Vagina (tissue), 2 donors: ENCODE data around the gene DIP2B. TPM values are rescaled to one million over a fixed set of nuclear protein-coding genes. Genes with fewer than 3 reads are reported as not detected.
"Not testable (repeated sequence)": the region's sequence is repeated elsewhere in the genome, so short reads cannot be mapped to it uniquely, and the experiment has no call there.

Source experiments
- DNase-seq, 2 donors: peaks; one replicate each; pipeline ENCODE4 v3.0.0-alpha.2; 2017; ENCODE audit errors: extremely low spot score in 2 of 2
- H3K27ac ChIP-seq: fragments of 200-600 bp; sonication (generic); one replicate; pipeline ENCODE4 v1.5.1; 2019
- H3K27me3 ChIP-seq: fragments of 200-600 bp; sonication (generic); one replicate; pipeline ENCODE4 v1.5.1; 2019
- H3K36me3 ChIP-seq, 2 donors: fragments of 200-600 bp; sonication (generic); one replicate each; pipeline ENCODE4 v1.5.1; 2017 to 2019
- H3K4me1 ChIP-seq: fragments of 200-600 bp; sonication (generic); one replicate; pipeline ENCODE4 v1.5.1; 2019
- H3K4me3 ChIP-seq, 2 donors: fragments of 200-600 bp; sonication (generic); 1 replicate in 1 of 2; 2 replicates in 1 of 2; pipeline ENCODE4 v1.5.1; 2016 to 2019
- H3K9me3 ChIP-seq: fragments of 200-600 bp; sonication (generic); one replicate; pipeline ENCODE4 v1.5.1; 2019
- POLR2A ChIP-seq, 2 donors: fragments of 450-650 bp; IDR thresholded peaks; one replicate each; pipeline ENCODE4 v1.6.1; 2017; ENCODE audit warnings: antibody characterized with exemption in 2 of 2, mild to moderate bottlenecking in 2 of 2, moderate library complexity in 2 of 2
- POLR2AphosphoS5 ChIP-seq, 2 donors: sonication (generic); formaldehyde crosslinking; IDR thresholded peaks; one replicate each; pipeline ENCODE4 v1.9.0; 2017; ENCODE audit warnings: antibody characterized with exemption in 2 of 2, mild to moderate bottlenecking in 2 of 2, low read depth in 1 of 2; ENCODE audit not compliant: insufficient read depth in 1 of 2
- intact Hi-C: fragments of 100-400 bp; cut with DNase I; formaldehyde crosslinking; loops from one replicate; pipeline ENCODE4 v1.15.1; 2023
- total RNA-seq: library from RNA; depleted of rRNA; stranded (reverse); fragments of >200 nt; gene quantifications from one replicate; pipeline ENCODE4 v1.2.3, GENCODE V29; 2016
- TF ChIP-seq, protein P1 (sequence below), 3 experiments: fragments of 450-650 bp in 2 of 3; fragments of 200-600 bp in 1 of 3; sonication (generic) in 1 of 3; IDR thresholded peaks; one replicate each; pipeline ENCODE4 v1.5.1; 2017 to 2019; ENCODE audit warnings: antibody characterized with exemption in 3 of 3, mild to moderate bottlenecking in 2 of 3, moderate library complexity in 2 of 3

DIP2B gene
- total RNA-seq, 1 donor from 2014 or later = 32.2 TPM

DNA sequence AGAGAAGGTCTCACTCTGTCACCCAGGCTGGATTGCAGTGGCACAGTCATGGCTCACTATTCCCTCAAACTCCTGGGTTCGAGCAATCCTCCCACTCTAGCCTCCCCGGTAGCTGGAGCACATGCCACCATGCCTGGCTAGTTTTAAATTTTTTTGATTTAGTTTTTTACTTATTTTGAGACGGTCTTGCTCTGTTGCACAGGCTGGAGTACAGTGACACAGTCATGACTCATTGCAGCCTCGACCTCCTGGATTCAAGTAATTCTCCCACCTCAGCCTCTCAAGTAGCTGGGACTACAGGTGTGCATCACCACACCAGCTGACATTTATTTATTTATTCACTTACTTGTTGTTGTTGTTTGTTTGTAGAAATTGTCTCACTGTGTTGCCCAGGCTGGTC lies 22.2 kb upstream of the DIP2B start:
- Histone ChIP-seq H3K27me3 (no peaks in the 10 kb centered on the region), H3K4me1 (no peaks in the 10 kb centered on the region), H3K9me3 (no peaks in the 10 kb centered on the region), H3K36me3 (peaks cover 0 to 2% of the 10 kb centered on the region in 2 donors), H3K27ac (no peak overlapping the region), H3K4me3 (no peak overlapping the region)
- DNase-seq = no peak
- intact Hi-C loops = no loop called here
- TF ChIP-seq POLR2A (IDR thresholded peaks at IDR 0.05) = no peak
- TF ChIP-seq, protein P1, sequence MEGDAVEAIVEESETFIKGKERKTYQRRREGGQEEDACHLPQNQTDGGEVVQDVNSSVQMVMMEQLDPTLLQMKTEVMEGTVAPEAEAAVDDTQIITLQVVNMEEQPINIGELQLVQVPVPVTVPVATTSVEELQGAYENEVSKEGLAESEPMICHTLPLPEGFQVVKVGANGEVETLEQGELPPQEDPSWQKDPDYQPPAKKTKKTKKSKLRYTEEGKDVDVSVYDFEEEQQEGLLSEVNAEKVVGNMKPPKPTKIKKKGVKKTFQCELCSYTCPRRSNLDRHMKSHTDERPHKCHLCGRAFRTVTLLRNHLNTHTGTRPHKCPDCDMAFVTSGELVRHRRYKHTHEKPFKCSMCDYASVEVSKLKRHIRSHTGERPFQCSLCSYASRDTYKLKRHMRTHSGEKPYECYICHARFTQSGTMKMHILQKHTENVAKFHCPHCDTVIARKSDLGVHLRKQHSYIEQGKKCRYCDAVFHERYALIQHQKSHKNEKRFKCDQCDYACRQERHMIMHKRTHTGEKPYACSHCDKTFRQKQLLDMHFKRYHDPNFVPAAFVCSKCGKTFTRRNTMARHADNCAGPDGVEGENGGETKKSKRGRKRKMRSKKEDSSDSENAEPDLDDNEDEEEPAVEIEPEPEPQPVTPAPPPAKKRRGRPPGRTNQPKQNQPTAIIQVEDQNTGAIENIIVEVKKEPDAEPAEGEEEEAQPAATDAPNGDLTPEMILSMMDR (IDR thresholded peaks at IDR 0.05) = no peak
- no peak for TF ChIP-seq POLR2AphosphoS5 (IDR thresholded peaks at IDR 0.05; ENCODE audit: insufficient read depth in 1 of 2, low read depth in 1 of 2)

DNA sequence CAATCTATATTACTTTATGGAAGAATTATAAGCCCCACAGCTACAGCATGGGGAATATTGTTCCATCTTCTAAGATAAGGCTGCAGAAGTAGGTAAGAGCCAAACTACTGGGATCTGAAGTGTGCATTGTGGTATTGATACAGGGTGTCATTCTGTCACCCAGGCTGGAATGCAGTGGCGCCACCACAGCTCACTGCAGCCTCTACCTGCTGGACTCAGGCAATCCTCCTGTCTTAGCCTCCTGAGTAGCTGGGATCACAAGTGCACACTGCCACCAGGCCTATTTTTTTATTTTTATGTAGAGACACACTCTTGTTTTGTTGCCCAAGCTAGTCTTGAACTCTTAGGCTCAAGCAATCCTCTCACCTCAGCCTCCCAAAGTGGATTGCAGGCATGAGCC lies 21.3 kb upstream of the DIP2B start:
- intact Hi-C loops = no loop called here
- TF ChIP-seq POLR2A (IDR thresholded peaks at IDR 0.05) (no peak), POLR2AphosphoS5 (IDR thresholded peaks at IDR 0.05; ENCODE audit: insufficient read depth in 1 of 2, low read depth in 1 of 2) (no peak)
- TF ChIP-seq, protein P1 (IDR thresholded peaks at IDR 0.05) = no peak
- H3K27me3 ChIP-seq = no peaks in the 10 kb centered on the region
- no peak overlapping the region for H3K4me3 ChIP-seq
- DNase-seq = no peak
- no peaks in the 10 kb centered on the region for H3K36me3 ChIP-seq
- H3K9me3 ChIP-seq = no peaks in the 10 kb centered on the region
- no peak overlapping the region for H3K27ac ChIP-seq
- H3K4me1 ChIP-seq = no peaks in the 10 kb centered on the region

DNA sequence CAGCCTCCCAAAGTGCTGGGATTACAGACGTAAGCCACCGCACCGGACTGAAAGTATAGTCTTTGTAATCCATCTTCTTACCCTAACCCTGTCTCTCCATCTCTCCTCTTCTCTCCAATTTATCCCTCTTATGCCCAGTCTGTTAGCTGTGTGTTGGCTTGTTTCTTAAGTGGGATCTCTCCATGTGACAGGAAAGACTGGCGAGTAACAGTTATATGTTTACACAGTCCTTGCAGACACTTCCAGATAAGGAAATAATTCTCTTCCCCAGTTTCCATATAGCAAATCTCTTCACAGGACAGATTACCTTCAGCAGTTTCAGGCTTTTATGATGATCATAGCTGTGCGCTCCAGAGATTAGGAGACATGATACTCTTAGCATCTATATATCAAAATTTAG lies 16.0 kb upstream of the DIP2B start:
- Histone ChIP-seq H3K4me1 (no peaks in the 10 kb centered on the region), H3K27me3 (no peaks in the 10 kb centered on the region), H3K36me3 (no peaks in the 10 kb centered on the region), H3K9me3 (no peaks in the 10 kb centered on the region), H3K4me3 (no peak overlapping the region), H3K27ac (no peak overlapping the region)
- intact Hi-C loops = no loop called here
- TF ChIP-seq POLR2AphosphoS5 (IDR thresholded peaks at IDR 0.05; ENCODE audit: insufficient read depth in 1 of 2, low read depth in 1 of 2) = no peak
- TF ChIP-seq POLR2A (IDR thresholded peaks at IDR 0.05) = no peak
- no peak for DNase-seq

DNA sequence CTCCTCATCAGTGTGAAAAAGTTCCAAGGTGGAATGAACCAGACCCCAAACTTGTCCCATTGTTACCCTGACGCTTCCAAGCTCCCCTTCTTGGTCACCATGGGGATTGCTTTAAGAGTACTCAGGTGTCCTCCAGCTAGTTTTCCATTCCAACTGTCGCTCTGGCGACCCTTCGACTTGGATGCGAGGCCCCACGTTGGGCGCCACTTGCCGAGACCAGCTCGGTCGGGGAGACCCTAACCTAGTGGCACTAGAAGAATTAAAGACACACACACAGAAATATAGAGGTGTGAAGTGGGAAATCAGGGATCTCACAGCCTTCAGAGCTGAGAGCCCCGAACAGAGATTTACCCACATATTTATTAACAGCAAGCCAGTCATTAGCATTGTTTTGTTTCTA lies 6.7 kb upstream of the DIP2B start:
- H3K4me3 ChIP-seq, DNase-seq, H3K4me1 ChIP-seq, intact Hi-C loops, H3K27me3 ChIP-seq, H3K27ac ChIP-seq, H3K36me3 ChIP-seq: not testable (repeated sequence)
- H3K9me3 ChIP-seq = peaks cover 23% of the 10 kb centered on the region

DNA sequence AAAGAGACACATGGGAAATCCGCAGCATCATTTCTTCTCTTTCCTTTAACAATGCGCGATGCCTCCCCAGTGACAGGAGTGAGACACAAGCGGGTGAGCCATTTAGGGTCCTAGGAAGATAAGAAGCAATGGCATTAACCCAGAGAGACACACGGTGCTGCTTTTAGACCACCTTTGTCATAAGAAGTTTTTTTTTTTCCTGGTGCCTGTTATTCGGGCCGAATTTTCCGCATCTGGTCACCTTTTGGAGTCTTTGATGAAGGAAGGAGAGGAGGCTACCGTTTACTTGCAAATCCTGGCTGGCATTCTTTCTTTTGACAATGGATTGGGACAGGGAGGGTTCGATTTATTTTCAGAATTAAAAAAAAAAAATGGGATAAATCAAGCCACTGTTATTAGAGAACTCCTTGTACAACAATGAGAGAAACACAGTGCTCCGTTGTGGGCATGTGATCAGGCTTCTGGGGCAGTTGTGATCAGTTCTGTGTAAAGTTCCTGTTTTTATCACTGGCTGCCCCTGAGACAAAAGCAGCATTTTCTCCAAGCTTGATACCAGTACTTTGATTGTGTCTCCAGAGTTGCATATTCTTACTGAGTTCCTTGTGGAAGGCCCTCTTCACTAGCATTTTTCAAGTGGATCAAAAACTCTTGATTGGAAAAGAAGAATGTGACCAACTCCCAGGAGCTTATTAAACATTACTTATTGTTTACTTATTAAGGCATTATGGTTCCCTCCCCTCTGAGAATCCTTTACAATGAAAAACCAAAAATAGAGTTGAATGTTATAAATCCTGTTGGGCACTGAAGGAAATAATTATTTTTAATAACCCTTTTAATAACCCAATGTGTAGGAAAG lies 1.1 kb downstream of the DIP2B start:
- TF ChIP-seq, protein P1 (IDR thresholded peaks at IDR 0.05) = no peak
- TF ChIP-seq POLR2AphosphoS5 (IDR thresholded peaks at IDR 0.05; ENCODE audit: insufficient read depth in 1 of 2, low read depth in 1 of 2) (peak in 1 of 2 donors; percentile 24), POLR2A (IDR thresholded peaks at IDR 0.05) (no peak)
- Histone ChIP-seq H3K27me3 (no peaks in the 10 kb centered on the region), H3K4me3 (peak overlapping the region; percentile 88 to 90), H3K9me3 (no peaks in the 10 kb centered on the region), H3K36me3 (no peaks in the 10 kb centered on the region), H3K27ac (peak overlapping the region; percentile 98), H3K4me1 (peaks cover 56% of the 10 kb centered on the region)
- intact Hi-C loops = no loop called here
- no peak for DNase-seq

DNA sequence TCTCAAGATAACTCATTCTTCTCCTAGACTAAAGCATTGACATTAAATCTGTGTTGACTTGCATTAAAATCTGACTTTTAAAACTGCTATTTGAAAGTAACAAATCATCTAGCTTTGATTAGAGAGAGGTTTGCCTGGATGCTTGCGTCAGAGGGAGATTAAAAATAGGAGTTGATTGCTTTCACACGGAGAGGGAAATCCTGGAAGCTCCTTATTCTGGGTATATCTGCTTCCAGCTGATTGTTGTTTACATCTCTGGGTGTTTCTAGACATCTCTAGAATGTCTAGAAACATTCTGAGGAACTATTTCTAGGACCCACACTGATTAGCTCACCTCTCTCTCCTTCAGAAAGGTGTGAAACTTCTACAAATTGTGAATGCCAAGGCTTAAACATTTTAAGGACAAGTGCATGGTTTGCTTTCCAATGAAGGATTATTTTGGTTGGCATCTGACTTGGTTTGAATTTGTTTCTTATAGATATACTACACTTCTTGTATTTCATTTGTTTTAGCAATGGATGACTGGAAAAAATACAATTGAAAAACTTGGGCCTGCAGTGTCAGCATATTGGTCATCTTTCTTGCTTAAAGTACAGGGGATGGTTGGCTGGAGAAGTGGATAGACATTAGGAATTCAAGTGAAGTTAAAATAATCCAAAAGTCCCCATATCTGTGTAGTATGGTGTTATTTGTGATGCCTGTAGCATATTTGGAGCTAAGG lies 2.1 kb downstream of the DIP2B start:
- TF ChIP-seq, protein P1 (IDR thresholded peaks at IDR 0.05) = no peak
- TF ChIP-seq POLR2A (IDR thresholded peaks at IDR 0.05) (no peak), POLR2AphosphoS5 (IDR thresholded peaks at IDR 0.05; ENCODE audit: insufficient read depth in 1 of 2, low read depth in 1 of 2) (no peak)
- Histone ChIP-seq H3K27me3 (no peaks in the 10 kb centered on the region), H3K4me1 (peaks cover 56% of the 10 kb centered on the region), H3K4me3 (peak overlapping the region; percentile 88 to 90), H3K9me3 (no peaks in the 10 kb centered on the region), H3K36me3 (no peaks in the 10 kb centered on the region), H3K27ac (peak overlapping the region; percentile 98)
- DNase-seq = no peak
- intact Hi-C loops = no loop called here
